ENCODE data around the gene KCNB1.

The KCNB1 gene

GRCh38 chr20:49320460-49320859 is 162.0 kb downstream of the KCNB1 start:
- H3K36me3 ChIP-seq (ENCODE audit: control insufficient read depth, low read length) = no peaks in the 10 kb centered on the region
- H3K4me3 ChIP-seq (ENCODE audit: low read length) = no peak overlapping the region
- H3F3A ChIP-seq (ENCODE audit: control insufficient read depth, insufficient read depth) = no peaks in the 10 kb centered on the region
- no peak for TF ChIP-seq EZH2phosphoT487 (IDR thresholded peaks at IDR 0.05; ENCODE audit: borderline replicate concordance, low read length)
- no peak for TF ChIP-seq CTCF (IDR thresholded peaks at IDR 0.05; ENCODE audit: low read depth, low read length, poor library complexity, severe bottlenecking)
- no peak overlapping the region for H3K27ac ChIP-seq (ENCODE audit: low read depth, low read length)
- no peaks in the 10 kb centered on the region for H3K9me2 ChIP-seq (replicated peaks; ENCODE audit: control insufficient read depth, low read length)
- no peaks in the 10 kb centered on the region for H3K4me1 ChIP-seq (ENCODE audit: control insufficient read depth, low read length)
- no peak overlapping the region for H3K4me2 ChIP-seq (ENCODE audit: low read length)
- H3K79me2 ChIP-seq (ENCODE audit: control insufficient read depth, low read length) = no peaks in the 10 kb centered on the region
- no peaks in the 10 kb centered on the region for H4K20me1 ChIP-seq (ENCODE audit: control insufficient read depth, insufficient read depth, low read depth, low read length)
- peaks cover 41% of the 10 kb centered on the region for H3K27me3 ChIP-seq (ENCODE audit: control insufficient read depth, low read length)
- H3K9me3 ChIP-seq (ENCODE audit: control insufficient read depth, insufficient read depth, low read length) = no peaks in the 10 kb centered on the region

DNA sequence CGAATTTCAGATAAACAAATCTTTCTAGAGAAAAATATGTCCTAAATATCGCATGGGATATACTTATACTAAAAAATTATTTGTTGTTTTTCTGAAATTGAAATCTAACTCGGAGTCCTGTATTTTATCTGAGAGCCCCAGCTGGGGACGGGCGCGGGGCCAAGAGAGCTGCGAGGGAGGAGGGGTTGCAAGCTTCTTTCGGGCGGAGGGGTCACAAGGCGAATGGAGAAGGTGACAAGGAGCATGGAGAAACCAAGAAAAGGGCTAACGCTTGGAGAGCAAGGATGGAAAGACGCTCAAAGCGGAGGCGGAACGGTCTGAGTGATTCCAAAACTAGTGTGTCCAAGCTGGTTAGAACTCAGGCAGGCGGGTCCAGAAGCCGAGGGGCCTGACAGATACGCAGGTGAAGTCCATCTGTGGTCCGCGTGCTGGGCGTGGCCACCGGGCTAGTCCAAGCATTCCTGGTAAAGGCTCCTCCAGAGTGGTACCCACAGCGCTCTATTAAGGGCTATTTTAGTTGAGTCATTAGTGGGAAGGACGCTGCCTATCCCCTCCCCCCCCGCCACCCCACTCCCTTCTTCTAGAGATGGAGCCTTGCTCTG is 163.2 kb downstream of the KCNB1 start:
- no peak overlapping the region for H3K4me2 ChIP-seq (ENCODE audit: low read length)

GRCh38 chr20:49318430-49319207 is 163.8 kb downstream of the KCNB1 start:
- TF ChIP-seq CTCF (IDR thresholded peaks at IDR 0.05; ENCODE audit: low read depth, low read length, poor library complexity, severe bottlenecking) (no peak), EZH2phosphoT487 (IDR thresholded peaks at IDR 0.05; ENCODE audit: borderline replicate concordance, low read length) (no peak)

More for the DNA sequence above, 163.2 kb downstream of the KCNB1 start:
- H3K4me1 ChIP-seq (ENCODE audit: control insufficient read depth, low read length) = no peaks in the 10 kb centered on the region
- H4K20me1 ChIP-seq (ENCODE audit: control insufficient read depth, insufficient read depth, low read depth, low read length) = no peaks in the 10 kb centered on the region
- TF ChIP-seq CTCF (IDR thresholded peaks at IDR 0.05; ENCODE audit: low read depth, low read length, poor library complexity, severe bottlenecking) (no peak), EZH2phosphoT487 (IDR thresholded peaks at IDR 0.05; ENCODE audit: borderline replicate concordance, low read length) (no peak)
- no peaks in the 10 kb centered on the region for H3F3A ChIP-seq (ENCODE audit: control insufficient read depth, insufficient read depth)
- no peaks in the 10 kb centered on the region for H3K9me3 ChIP-seq (ENCODE audit: control insufficient read depth, insufficient read depth, low read length)
- H3K4me3 ChIP-seq (ENCODE audit: low read length) = no peak overlapping the region
- H3K9me2 ChIP-seq (replicated peaks; ENCODE audit: control insufficient read depth, low read length) = no peaks in the 10 kb centered on the region
- H3K27ac ChIP-seq (ENCODE audit: low read depth, low read length) = no peak overlapping the region
- H3K36me3 ChIP-seq (ENCODE audit: control insufficient read depth, low read length) = no peaks in the 10 kb centered on the region
- no peaks in the 10 kb centered on the region for H3K79me2 ChIP-seq (ENCODE audit: control insufficient read depth, low read length)
- H3K27me3 ChIP-seq (ENCODE audit: control insufficient read depth, low read length) = peaks cover 45% of the 10 kb centered on the region

More at GRCh38 chr20:49318430-49319207, 163.8 kb downstream of the KCNB1 start:
- Histone ChIP-seq H3K4me1 (ENCODE audit: control insufficient read depth, low read length) (no peaks in the 10 kb centered on the region), H3K79me2 (ENCODE audit: control insufficient read depth, low read length) (no peaks in the 10 kb centered on the region), H3K9me2 (replicated peaks; ENCODE audit: control insufficient read depth, low read length) (no peaks in the 10 kb centered on the region), H3K4me2 (ENCODE audit: low read length) (no peak overlapping the region), H3K27me3 (ENCODE audit: control insufficient read depth, low read length) (peaks cover 48% of the 10 kb centered on the region), H3F3A (ENCODE audit: control insufficient read depth, insufficient read depth) (no peaks in the 10 kb centered on the region), H3K36me3 (ENCODE audit: control insufficient read depth, low read length) (no peaks in the 10 kb centered on the region), H3K4me3 (ENCODE audit: low read length) (no peak overlapping the region), H3K9me3 (ENCODE audit: control insufficient read depth, insufficient read depth, low read length) (no peaks in the 10 kb centered on the region), H4K20me1 (ENCODE audit: control insufficient read depth, insufficient read depth, low read depth, low read length) (no peaks in the 10 kb centered on the region), H3K27ac (ENCODE audit: low read depth, low read length) (no peak overlapping the region)

Data from DOHH2 (cell line).